ENCODE data around the gene CYSTM1.

CYSTM1 gene

DNA sequence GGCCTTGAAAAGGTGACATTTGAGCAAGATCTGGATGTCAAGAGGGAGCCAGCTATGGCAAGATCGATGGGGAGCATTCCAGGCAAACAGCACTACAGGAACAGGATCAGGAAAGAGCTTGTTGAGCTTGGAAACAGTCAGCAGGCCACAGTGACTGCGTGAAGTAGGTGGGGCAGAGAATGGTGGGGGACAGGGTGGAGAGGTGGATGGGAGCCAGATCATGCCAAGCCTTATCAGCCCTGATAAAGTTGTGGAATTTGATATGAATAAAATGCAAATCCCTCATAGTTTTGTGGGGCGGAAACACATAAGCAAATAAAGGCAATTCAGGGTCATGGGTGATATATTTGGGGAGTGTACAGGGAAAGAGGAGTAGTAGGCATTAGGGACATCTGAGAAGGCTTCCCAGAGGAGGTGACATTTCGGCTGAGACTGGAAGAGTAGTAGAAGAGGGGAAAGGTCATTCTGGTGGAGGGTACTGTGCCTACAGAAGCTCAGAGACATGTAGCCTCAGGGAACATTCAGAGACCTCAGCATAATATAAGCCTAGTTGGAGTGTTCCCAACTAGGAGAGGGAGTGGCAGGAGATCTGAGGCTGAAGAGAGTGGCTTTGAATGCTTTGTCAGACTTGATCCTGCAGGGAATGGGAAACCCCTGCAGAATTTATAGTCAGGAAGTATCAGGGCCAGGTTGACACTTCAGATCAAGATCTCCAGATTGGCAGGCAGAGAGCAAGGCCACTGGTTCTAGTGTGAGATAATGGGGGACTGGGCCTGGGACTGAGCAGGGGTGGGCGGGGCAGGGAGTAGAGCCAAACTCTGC lies 9.7 kb upstream of the CYSTM1 start:
- Histone ChIP-seq H3K9me3 (ENCODE audit: control insufficient read depth, low read length) (no peaks in the 10 kb centered on the region), H3K4me3 (ENCODE audit: low read length) (no peak overlapping the region), H3K9ac (ENCODE audit: low read length) (no peak overlapping the region), H3K4me1 (ENCODE audit: control insufficient read depth, insufficient read depth, low read length) (peaks cover 13% of the 10 kb centered on the region), H3K36me3 (ENCODE audit: control insufficient read depth, insufficient read depth, low read length, severe bottlenecking) (no peaks in the 10 kb centered on the region), H3K27me3 (replicated peaks; ENCODE audit: control insufficient read depth, insufficient read depth, low read length) (no peaks in the 10 kb centered on the region)
- DNase-seq (ENCODE audit: low read depth): no peak

GRCh38 chr5:140165923-140166270 lies 9.1 kb upstream of the CYSTM1 start:
- H3K36me3 ChIP-seq (ENCODE audit: control insufficient read depth, insufficient read depth, low read length, severe bottlenecking): no peaks in the 10 kb centered on the region
- no peaks in the 10 kb centered on the region for H3K9me3 ChIP-seq (ENCODE audit: control insufficient read depth, low read length)
- no peak overlapping the region for H3K9ac ChIP-seq (ENCODE audit: low read length)
- DNase-seq (ENCODE audit: low read depth): no peak
- peaks cover 13% of the 10 kb centered on the region for H3K4me1 ChIP-seq (ENCODE audit: control insufficient read depth, insufficient read depth, low read length)
- H3K4me3 ChIP-seq (ENCODE audit: low read length): no peak overlapping the region
- no peaks in the 10 kb centered on the region for H3K27me3 ChIP-seq (replicated peaks; ENCODE audit: control insufficient read depth, insufficient read depth, low read length)

DNA sequence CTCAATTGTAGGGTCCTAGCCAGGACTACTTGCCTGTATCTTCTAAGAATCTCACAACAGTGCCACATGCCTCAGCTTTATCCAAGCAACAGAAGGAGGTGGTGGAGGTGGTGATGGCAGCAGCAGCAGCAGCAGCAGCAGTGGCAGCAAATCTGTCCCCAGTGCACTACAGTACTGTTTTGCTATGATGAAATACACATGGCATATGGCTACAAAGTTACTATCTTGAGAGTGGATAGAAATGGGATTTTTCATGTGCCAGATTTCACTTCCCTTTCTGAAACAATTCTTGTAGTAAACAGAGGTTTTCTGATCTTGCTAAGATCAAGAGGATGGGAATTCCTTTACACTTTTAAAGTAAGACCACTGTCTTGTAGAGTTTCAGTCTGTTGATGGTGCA lies 8.1 kb upstream of the CYSTM1 start:
- H3K9ac ChIP-seq (ENCODE audit: low read length): no peak overlapping the region
- DNase-seq (ENCODE audit: low read depth): no peak
- H3K36me3 ChIP-seq (ENCODE audit: control insufficient read depth, insufficient read depth, low read length, severe bottlenecking): no peaks in the 10 kb centered on the region
- H3K4me1 ChIP-seq (ENCODE audit: control insufficient read depth, insufficient read depth, low read length): peaks cover 13% of the 10 kb centered on the region
- no peak overlapping the region for H3K4me3 ChIP-seq (ENCODE audit: low read length)
- no peaks in the 10 kb centered on the region for H3K9me3 ChIP-seq (ENCODE audit: control insufficient read depth, low read length)
- no peaks in the 10 kb centered on the region for H3K27me3 ChIP-seq (replicated peaks; ENCODE audit: control insufficient read depth, insufficient read depth, low read length)

DNA sequence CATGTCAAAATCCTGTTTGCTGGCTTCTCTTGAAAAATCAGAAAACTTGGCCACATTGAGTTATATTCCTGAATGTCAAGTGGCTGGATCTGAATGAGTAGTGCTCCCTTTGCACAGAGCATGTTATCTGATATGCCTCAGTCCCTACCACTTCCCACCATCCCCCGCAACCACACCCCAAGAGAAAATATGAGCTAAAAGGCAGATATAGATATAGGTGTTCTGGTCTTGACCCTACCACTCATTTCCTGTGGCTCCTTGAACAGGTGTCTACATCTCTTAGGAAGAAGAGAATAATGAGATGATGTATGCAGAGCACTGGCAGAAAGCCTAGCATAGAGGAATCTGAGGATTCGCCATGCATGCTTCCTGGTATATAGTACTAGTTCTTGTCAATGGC lies 6.6 kb upstream of the CYSTM1 start:
- peaks cover 13% of the 10 kb centered on the region for H3K4me1 ChIP-seq (ENCODE audit: control insufficient read depth, insufficient read depth, low read length)
- no peak for DNase-seq (ENCODE audit: low read depth)

DNA sequence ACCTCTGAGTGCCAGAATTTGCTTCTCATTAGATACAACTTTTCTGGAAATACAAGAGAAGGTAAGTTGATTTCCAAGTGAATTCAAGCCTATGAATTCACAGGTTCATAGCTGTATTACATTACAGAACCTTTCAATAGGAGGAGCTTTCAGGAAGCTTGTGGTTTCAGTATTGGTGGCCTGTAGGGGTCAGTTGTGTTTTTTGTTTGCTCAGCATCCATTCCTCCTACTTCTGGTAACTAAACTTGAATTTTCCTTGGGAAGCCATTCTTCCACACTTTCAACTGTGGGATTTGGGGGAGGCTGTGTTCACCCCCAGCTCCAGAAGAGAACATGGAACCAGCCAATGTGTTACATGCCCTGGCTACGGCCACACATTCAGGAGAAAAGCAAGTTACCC lies 5.6 kb upstream of the CYSTM1 start:
- H3K36me3 ChIP-seq (ENCODE audit: control insufficient read depth, insufficient read depth, low read length, severe bottlenecking): no peaks in the 10 kb centered on the region
- peaks cover 15% of the 10 kb centered on the region for H3K4me1 ChIP-seq (ENCODE audit: control insufficient read depth, insufficient read depth, low read length)
- DNase-seq (ENCODE audit: low read depth): peak; percentile 24
- no peaks in the 10 kb centered on the region for H3K27me3 ChIP-seq (replicated peaks; ENCODE audit: control insufficient read depth, insufficient read depth, low read length)
- no peak overlapping the region for H3K9ac ChIP-seq (ENCODE audit: low read length)
- H3K4me3 ChIP-seq (ENCODE audit: low read length): no peak overlapping the region
- no peaks in the 10 kb centered on the region for H3K9me3 ChIP-seq (ENCODE audit: control insufficient read depth, low read length)

More for the DNA sequence above, 6.6 kb upstream of the CYSTM1 start:
- Histone ChIP-seq H3K9me3 (ENCODE audit: control insufficient read depth, low read length) (no peaks in the 10 kb centered on the region), H3K36me3 (ENCODE audit: control insufficient read depth, insufficient read depth, low read length, severe bottlenecking) (no peaks in the 10 kb centered on the region), H3K27me3 (replicated peaks; ENCODE audit: control insufficient read depth, insufficient read depth, low read length) (no peaks in the 10 kb centered on the region), H3K9ac (ENCODE audit: low read length) (no peak overlapping the region), H3K4me3 (ENCODE audit: low read length) (no peak overlapping the region)

- peaks cover 20% of the 10 kb centered on the region for H3K4me1 ChIP-seq (ENCODE audit: control insufficient read depth, insufficient read depth, low read length)
- DNase-seq (ENCODE audit: low read depth): no peak
- H3K27me3 ChIP-seq (replicated peaks; ENCODE audit: control insufficient read depth, insufficient read depth, low read length): no peaks in the 10 kb centered on the region
- H3K9me3 ChIP-seq (ENCODE audit: control insufficient read depth, low read length): no peaks in the 10 kb centered on the region
- no peaks in the 10 kb centered on the region for H3K36me3 ChIP-seq (ENCODE audit: control insufficient read depth, insufficient read depth, low read length, severe bottlenecking)
- no peak overlapping the region for H3K4me3 ChIP-seq (ENCODE audit: low read length)
- no peak overlapping the region for H3K9ac ChIP-seq (ENCODE audit: low read length)
These were observed 2.5 kb upstream of the CYSTM1 start for GRCh38 chr5:140172483-140172882.

GRCh38 chr5:140174014-140174413 lies 974 bp upstream of the CYSTM1 start:
- no peak for DNase-seq (ENCODE audit: low read depth)
- H3K4me3 ChIP-seq (ENCODE audit: low read length): no peak overlapping the region
- no peaks in the 10 kb centered on the region for H3K36me3 ChIP-seq (ENCODE audit: control insufficient read depth, insufficient read depth, low read length, severe bottlenecking)
- H3K9ac ChIP-seq (ENCODE audit: low read length): no peak overlapping the region
- peaks cover 33% of the 10 kb centered on the region for H3K4me1 ChIP-seq (ENCODE audit: control insufficient read depth, insufficient read depth, low read length)
- no peaks in the 10 kb centered on the region for H3K27me3 ChIP-seq (replicated peaks; ENCODE audit: control insufficient read depth, insufficient read depth, low read length)
- H3K9me3 ChIP-seq (ENCODE audit: control insufficient read depth, low read length): no peaks in the 10 kb centered on the region

GRCh38 chr5:140175367-140176030 lies 511 bp downstream of the CYSTM1 start:
- peak; percentile 91 for DNase-seq (ENCODE audit: low read depth)
- Histone ChIP-seq H3K9ac (ENCODE audit: low read length) (peak overlapping the region; percentile 94), H3K4me3 (ENCODE audit: low read length) (peak overlapping the region; percentile 92), H3K36me3 (ENCODE audit: control insufficient read depth, insufficient read depth, low read length, severe bottlenecking) (no peaks in the 10 kb centered on the region), H3K4me1 (ENCODE audit: control insufficient read depth, insufficient read depth, low read length) (peaks cover 41% of the 10 kb centered on the region), H3K27me3 (replicated peaks; ENCODE audit: control insufficient read depth, insufficient read depth, low read length) (no peaks in the 10 kb centered on the region), H3K9me3 (ENCODE audit: control insufficient read depth, low read length) (no peaks in the 10 kb centered on the region)

- peaks cover 46% of the 10 kb centered on the region for H3K4me1 ChIP-seq (ENCODE audit: control insufficient read depth, insufficient read depth, low read length)
- peak overlapping the region; percentile 92 for H3K4me3 ChIP-seq (ENCODE audit: low read length)
- no peak for DNase-seq (ENCODE audit: low read depth)
- H3K27me3 ChIP-seq (replicated peaks; ENCODE audit: control insufficient read depth, insufficient read depth, low read length): no peaks in the 10 kb centered on the region
- no peaks in the 10 kb centered on the region for H3K9me3 ChIP-seq (ENCODE audit: control insufficient read depth, low read length)
- peak overlapping the region; percentile 94 for H3K9ac ChIP-seq (ENCODE audit: low read length)
- H3K36me3 ChIP-seq (ENCODE audit: control insufficient read depth, insufficient read depth, low read length, severe bottlenecking): no peaks in the 10 kb centered on the region
These were observed 1.0 kb downstream of the CYSTM1 start for GRCh38 chr5:140176031-140176387.

- Histone ChIP-seq H3K9me3 (ENCODE audit: control insufficient read depth, low read length) (no peaks in the 10 kb centered on the region), H3K9ac (ENCODE audit: low read length) (peak overlapping the region; percentile 94), H3K27me3 (replicated peaks; ENCODE audit: control insufficient read depth, insufficient read depth, low read length) (no peaks in the 10 kb centered on the region), H3K4me3 (ENCODE audit: low read length) (peak overlapping the region; percentile 72), H3K4me1 (ENCODE audit: control insufficient read depth, insufficient read depth, low read length) (peaks cover 67% of the 10 kb centered on the region), H3K36me3 (ENCODE audit: control insufficient read depth, insufficient read depth, low read length, severe bottlenecking) (no peaks in the 10 kb centered on the region)
- DNase-seq (ENCODE audit: low read depth): no peak
These were observed 3.1 kb downstream of the CYSTM1 start for GRCh38 chr5:140178086-140178410.

DNA sequence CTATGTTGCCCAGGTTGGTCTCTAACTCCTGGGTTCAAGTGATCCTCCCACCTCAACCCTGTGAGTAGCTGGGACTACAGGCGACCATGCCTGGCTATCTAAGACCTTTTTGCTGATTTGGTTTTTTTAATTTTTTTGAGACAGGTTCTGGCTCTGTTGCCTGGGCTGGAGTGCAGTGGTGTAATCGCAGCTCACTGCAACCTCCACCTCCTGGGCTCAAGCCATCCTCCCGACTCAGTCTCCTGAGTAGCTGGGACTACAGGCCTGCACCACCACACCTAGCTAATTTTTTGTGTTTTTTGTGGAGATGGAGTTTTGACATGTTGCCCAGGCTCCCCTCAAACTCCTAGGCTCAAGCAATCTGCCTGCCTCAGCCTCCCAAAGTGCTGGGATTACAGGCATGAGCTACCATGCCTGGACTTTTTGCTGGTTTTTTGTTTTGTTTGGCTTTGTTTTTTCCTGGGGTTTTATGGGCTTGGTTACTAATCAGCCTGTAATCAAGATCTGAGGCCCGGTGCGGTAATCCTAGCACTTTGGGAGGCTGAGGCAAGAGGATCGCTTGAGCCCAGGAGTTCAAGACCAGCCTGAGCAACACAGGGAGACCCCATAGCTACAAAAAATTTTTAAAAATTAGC lies 3.6 kb downstream of the CYSTM1 start:
- no peaks in the 10 kb centered on the region for H3K36me3 ChIP-seq (ENCODE audit: control insufficient read depth, insufficient read depth, low read length, severe bottlenecking)
- no peaks in the 10 kb centered on the region for H3K9me3 ChIP-seq (ENCODE audit: control insufficient read depth, low read length)
- H3K4me3 ChIP-seq (ENCODE audit: low read length): peak overlapping the region; percentile 72
- peak overlapping the region; percentile 94 for H3K9ac ChIP-seq (ENCODE audit: low read length)
- no peaks in the 10 kb centered on the region for H3K27me3 ChIP-seq (replicated peaks; ENCODE audit: control insufficient read depth, insufficient read depth, low read length)
- no peak for DNase-seq (ENCODE audit: low read depth)
- peaks cover 72% of the 10 kb centered on the region for H3K4me1 ChIP-seq (ENCODE audit: control insufficient read depth, insufficient read depth, low read length)
